ENCODE measurements around the gene TRIM61. TPM values are rescaled to one million over a fixed set of nuclear protein-coding genes. Genes with fewer than 3 reads are reported as not detected.
"Not testable (repeated sequence)": the region's sequence is repeated elsewhere in the genome, so short reads cannot be mapped to it uniquely, and the experiment has no call there.

TRIM61 gene
- total RNA-seq, 1 donor from 2014 or later, result not detected

DNA sequence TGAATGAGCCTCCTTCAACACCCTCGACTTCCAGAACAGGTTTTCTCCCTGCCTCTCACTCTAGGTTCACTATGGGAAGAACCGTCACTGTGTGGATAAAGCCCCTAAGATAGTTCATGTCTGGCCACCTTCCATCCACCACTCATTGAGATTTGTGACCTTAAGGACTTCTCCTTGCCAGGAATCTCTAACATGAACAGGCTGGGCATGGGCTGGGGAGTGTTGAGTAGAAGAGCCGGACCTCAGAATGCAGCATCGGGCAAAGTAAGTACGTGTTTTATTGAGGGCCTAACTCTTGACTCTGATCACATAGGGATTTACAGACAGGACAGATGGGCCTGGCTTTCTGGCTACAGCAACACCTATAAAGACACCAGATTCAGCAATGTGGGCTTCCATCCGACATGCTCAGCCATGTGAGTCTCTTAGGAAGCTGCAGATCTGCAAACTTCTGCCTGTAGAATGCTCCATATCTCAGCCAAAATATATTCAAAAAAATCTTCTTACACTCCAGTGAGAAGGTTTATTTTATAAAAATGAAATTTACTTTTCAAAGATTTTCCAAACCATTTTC is 28.0 kb upstream of the TRIM61 start:
- no peak for DNase-seq (ENCODE audit: extremely low spot score, unreplicated experiment)
- no peak overlapping the region for H3K4me3 Mint-ChIP-seq (ENCODE audit: unreplicated experiment)
- no peaks in the 10 kb centered on the region for H3K4me1 Mint-ChIP-seq (ENCODE audit: unreplicated experiment)
- TF ChIP-seq, protein P1, sequence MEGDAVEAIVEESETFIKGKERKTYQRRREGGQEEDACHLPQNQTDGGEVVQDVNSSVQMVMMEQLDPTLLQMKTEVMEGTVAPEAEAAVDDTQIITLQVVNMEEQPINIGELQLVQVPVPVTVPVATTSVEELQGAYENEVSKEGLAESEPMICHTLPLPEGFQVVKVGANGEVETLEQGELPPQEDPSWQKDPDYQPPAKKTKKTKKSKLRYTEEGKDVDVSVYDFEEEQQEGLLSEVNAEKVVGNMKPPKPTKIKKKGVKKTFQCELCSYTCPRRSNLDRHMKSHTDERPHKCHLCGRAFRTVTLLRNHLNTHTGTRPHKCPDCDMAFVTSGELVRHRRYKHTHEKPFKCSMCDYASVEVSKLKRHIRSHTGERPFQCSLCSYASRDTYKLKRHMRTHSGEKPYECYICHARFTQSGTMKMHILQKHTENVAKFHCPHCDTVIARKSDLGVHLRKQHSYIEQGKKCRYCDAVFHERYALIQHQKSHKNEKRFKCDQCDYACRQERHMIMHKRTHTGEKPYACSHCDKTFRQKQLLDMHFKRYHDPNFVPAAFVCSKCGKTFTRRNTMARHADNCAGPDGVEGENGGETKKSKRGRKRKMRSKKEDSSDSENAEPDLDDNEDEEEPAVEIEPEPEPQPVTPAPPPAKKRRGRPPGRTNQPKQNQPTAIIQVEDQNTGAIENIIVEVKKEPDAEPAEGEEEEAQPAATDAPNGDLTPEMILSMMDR (IDR thresholded peaks at IDR 0.05), result no peak
- H3K9me3 Mint-ChIP-seq (ENCODE audit: unreplicated experiment), result no peaks in the 10 kb centered on the region
- no peak overlapping the region for H3K27ac Mint-ChIP-seq (ENCODE audit: unreplicated experiment)
- H3K27me3 Mint-ChIP-seq (ENCODE audit: unreplicated experiment), result no peaks in the 10 kb centered on the region
- H3K36me3 Mint-ChIP-seq (ENCODE audit: unreplicated experiment), result no peaks in the 10 kb centered on the region

DNA sequence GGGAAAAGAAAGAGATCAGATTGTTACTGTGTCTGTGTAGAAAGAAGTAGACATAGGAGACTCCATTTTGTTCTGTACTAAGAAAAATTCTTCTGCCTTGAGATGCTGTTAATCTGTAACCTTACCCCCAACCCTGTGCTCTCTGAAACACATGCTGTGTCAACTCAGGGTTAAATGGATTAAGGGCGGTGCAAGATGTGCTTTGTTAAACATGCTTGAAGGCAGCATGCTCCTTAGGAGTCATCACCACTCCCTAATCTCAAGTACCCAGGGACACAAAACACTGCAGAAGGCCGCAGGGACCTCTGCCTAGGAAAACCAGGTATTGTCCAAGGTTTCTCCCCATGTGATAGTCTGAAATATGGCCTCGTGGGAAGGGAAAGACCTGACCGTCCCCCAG is 24.5 kb upstream of the TRIM61 start:
- H3K27ac Mint-ChIP-seq (ENCODE audit: unreplicated experiment); H3K9me3 Mint-ChIP-seq (ENCODE audit: unreplicated experiment); H3K27me3 Mint-ChIP-seq (ENCODE audit: unreplicated experiment); H3K36me3 Mint-ChIP-seq (ENCODE audit: unreplicated experiment); DNase-seq (ENCODE audit: extremely low spot score, unreplicated experiment); H3K4me1 Mint-ChIP-seq (ENCODE audit: unreplicated experiment); H3K4me3 Mint-ChIP-seq (ENCODE audit: unreplicated experiment): not testable (repeated sequence)

DNA sequence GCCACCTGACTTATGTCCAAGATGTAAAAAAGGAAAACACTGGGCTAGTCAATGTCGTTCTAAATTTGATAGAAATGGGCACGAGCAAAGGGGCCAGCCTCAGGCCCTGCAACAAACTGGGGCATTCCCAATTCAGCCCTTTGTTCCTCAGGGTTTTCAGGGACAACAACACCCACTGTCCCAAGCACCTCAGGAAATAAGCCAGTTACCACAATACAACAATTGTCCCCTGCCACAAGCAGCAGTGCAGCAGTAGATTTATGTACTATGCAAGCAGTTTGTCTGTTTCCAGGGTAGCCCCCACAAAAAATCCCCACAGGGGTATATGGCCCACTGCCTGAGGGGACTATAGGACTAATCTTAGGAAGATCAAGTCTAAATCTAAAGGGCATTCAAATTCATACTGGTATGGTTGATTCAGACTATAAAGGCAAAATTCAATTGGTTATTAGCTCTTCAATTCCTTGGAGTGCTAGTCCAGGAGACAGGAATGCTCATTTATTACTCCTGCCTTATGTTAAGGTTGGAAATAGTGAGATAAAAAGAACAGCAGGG is 21.1 kb upstream of the TRIM61 start:
- not testable (repeated sequence) for H3K36me3 Mint-ChIP-seq (ENCODE audit: unreplicated experiment); H3K4me3 Mint-ChIP-seq (ENCODE audit: unreplicated experiment); H3K27ac Mint-ChIP-seq (ENCODE audit: unreplicated experiment); H3K4me1 Mint-ChIP-seq (ENCODE audit: unreplicated experiment); DNase-seq (ENCODE audit: extremely low spot score, unreplicated experiment); H3K27me3 Mint-ChIP-seq (ENCODE audit: unreplicated experiment); H3K9me3 Mint-ChIP-seq (ENCODE audit: unreplicated experiment)

DNA sequence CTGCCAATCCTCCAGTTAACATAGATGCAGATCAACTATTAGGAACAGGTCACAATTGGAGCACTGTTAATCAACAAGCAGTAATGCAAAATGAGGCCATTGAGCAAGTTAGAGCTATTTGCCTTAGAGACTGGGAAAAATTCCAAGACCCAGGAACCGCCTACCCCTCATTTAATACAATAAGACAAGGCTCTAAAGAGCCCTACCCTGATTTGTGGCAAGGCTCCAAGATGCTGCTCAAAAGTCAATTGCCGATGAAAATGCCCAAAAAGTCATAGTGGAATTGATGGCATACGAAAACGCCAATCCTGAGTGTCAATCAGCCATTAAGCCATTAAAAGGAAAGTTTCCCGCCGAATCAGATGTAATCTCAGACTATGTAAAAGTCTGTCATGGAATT is 20.5 kb upstream of the TRIM61 start:
- Mint-ChIP-seq H3K9me3 (ENCODE audit: unreplicated experiment) (no peaks in the 10 kb centered on the region), H3K27me3 (ENCODE audit: unreplicated experiment) (peaks cover 6% of the 10 kb centered on the region), H3K4me3 (ENCODE audit: unreplicated experiment) (no peak overlapping the region), H3K36me3 (ENCODE audit: unreplicated experiment) (no peaks in the 10 kb centered on the region), H3K4me1 (ENCODE audit: unreplicated experiment) (no peaks in the 10 kb centered on the region), H3K27ac (ENCODE audit: unreplicated experiment) (no peak overlapping the region)
- no peak for DNase-seq (ENCODE audit: extremely low spot score, unreplicated experiment)
- TF ChIP-seq, protein P1 (IDR thresholded peaks at IDR 0.05), result no peak

DNA sequence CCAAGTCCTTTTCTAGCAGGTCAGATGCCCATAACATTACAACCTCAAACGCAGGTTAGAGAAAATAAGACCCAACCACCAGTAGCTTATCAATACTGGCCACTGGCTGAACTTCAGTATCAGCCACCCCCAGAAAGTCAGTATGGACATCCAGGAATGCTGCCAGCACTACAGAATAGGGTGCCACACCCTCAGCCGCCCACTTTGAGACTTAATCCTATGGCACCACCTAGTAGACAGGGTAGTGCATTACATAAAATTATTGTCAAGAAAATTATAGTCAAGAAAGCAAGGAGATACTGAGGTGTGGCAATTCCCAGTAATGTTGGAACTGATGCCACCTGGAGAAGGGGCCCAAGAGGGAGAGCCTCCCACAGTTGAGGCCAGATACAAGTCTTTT is 19.9 kb upstream of the TRIM61 start:
- TF ChIP-seq, protein P1 (IDR thresholded peaks at IDR 0.05), result no peak
- Mint-ChIP-seq H3K27ac (ENCODE audit: unreplicated experiment) (no peak overlapping the region), H3K9me3 (ENCODE audit: unreplicated experiment) (no peaks in the 10 kb centered on the region), H3K4me3 (ENCODE audit: unreplicated experiment) (no peak overlapping the region), H3K36me3 (ENCODE audit: unreplicated experiment) (no peaks in the 10 kb centered on the region), H3K27me3 (ENCODE audit: unreplicated experiment) (peaks cover 6% of the 10 kb centered on the region), H3K4me1 (ENCODE audit: unreplicated experiment) (no peaks in the 10 kb centered on the region)
- DNase-seq (ENCODE audit: extremely low spot score, unreplicated experiment), result no peak

DNA sequence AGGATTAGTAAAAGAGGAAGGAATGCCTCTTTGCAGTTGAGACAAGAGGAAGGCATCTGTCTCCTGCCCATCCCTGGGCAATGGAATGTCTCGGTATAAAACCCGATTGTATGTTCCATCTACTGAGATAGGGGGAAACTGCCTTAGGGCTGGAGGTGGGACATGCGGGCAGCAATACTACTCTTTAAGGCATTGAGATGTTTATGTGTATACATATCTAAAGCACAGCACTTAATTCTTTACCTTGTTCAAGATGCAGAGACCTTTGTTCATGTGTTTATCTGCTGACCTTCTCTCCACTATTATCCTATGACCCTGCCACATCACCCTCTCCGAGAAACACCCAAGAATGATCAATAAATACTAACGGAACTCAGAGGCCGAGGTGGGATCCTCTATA is 18.7 kb upstream of the TRIM61 start:
- H3K27me3 Mint-ChIP-seq (ENCODE audit: unreplicated experiment); H3K27ac Mint-ChIP-seq (ENCODE audit: unreplicated experiment): not testable (repeated sequence)

DNA sequence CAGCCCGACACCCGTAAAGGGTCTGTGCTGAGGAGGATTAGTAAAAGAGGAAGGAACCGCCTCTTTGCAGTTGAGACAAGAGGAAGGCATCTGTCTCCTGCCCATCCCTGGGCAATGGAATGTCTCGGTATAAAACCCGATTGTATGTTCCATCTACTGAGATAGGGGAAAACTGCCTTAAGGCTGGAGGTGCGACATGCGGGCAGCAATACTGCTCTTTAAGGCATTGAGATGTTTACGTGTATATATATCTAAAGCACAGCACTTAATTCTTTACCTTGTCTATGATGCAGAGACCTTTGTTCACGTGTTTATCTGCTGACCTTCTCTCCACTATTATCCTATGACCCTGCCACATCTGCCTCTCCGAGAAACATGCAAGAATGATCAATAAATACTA is 13.3 kb upstream of the TRIM61 start:
- H3K27me3 Mint-ChIP-seq (ENCODE audit: unreplicated experiment); H3K4me3 Mint-ChIP-seq (ENCODE audit: unreplicated experiment); H3K9me3 Mint-ChIP-seq (ENCODE audit: unreplicated experiment); DNase-seq (ENCODE audit: extremely low spot score, unreplicated experiment); H3K27ac Mint-ChIP-seq (ENCODE audit: unreplicated experiment); H3K36me3 Mint-ChIP-seq (ENCODE audit: unreplicated experiment); H3K4me1 Mint-ChIP-seq (ENCODE audit: unreplicated experiment): not testable (repeated sequence)

More for the DNA sequence above, 18.7 kb upstream of the TRIM61 start:
- not testable (repeated sequence) for H3K4me1 Mint-ChIP-seq (ENCODE audit: unreplicated experiment); H3K36me3 Mint-ChIP-seq (ENCODE audit: unreplicated experiment); H3K4me3 Mint-ChIP-seq (ENCODE audit: unreplicated experiment); DNase-seq (ENCODE audit: extremely low spot score, unreplicated experiment); H3K9me3 Mint-ChIP-seq (ENCODE audit: unreplicated experiment)

Data from osteocyte (in vitro differentiated cells).